HEK293 (cell line): ENCODE data around the gene ZFAND6.

Experiments used
- CTCF ChIA-PET: fragments of 350-600 bp; formaldehyde crosslinking; extraction: SDS; loops from one replicate; lab custom pipeline; 2021; ENCODE audit warnings: antibody characterized with exemption; lab: Yijun Ruan, JAX
- POLR2A ChIA-PET: fragments of 300-600 bp; formaldehyde crosslinking; extraction: SDS; loops from one replicate; lab custom pipeline; 2020; ENCODE audit warnings: antibody characterized with exemption, inconsistent platforms; lab: Yijun Ruan, JAX
- H3K27ac ChIP-seq: fragments of 200-500 bp; sonication (Bioruptor generic); 2 replicates; pipeline ENCODE4 v1.5.1; 2014; ENCODE audit warnings: low read depth, low read length, control low read depth, inconsistent platforms; ENCODE audit errors: extremely low read depth
- H3K36me3 ChIP-seq, 2 experiments: fragments of 200-500 bp in 1 of 2; sonication (Bioruptor generic) in 1 of 2; 1 replicate in 1 of 2; 2 replicates in 1 of 2; pipeline ENCODE4 v1.5.1; 2014 to 2017; ENCODE audit warnings: inconsistent platforms in 2 of 2, low read length in 2 of 2; ENCODE audit not compliant: control insufficient read depth in 2 of 2, insufficient read depth in 1 of 2
- H3K4me1 ChIP-seq: fragments of 200-500 bp; sonication (Bioruptor generic); 2 replicates; pipeline ENCODE4 v1.5.1; 2014; ENCODE audit warnings: mild to moderate bottlenecking, low read length, inconsistent platforms; ENCODE audit not compliant: control insufficient read depth, insufficient read depth
- H3K4me3 ChIP-seq: 2 replicates; pipeline ENCODE4 v1.5.1; 2011; ENCODE audit warnings: low read depth, mild to moderate bottlenecking, control low read depth, low read length, moderate library complexity
- H3K9me3 ChIP-seq: fragments of 200-500 bp; sonication (Bioruptor generic); 2 replicates; pipeline ENCODE4 v1.5.1; 2014; ENCODE audit warnings: low read depth, low read length, inconsistent platforms; ENCODE audit not compliant: control insufficient read depth, insufficient read depth
- HOXD13 ChIP-seq: sonication (generic); formaldehyde crosslinking; IDR thresholded peaks from 2 replicates; pipeline ENCODE4 v1.8.0; 2022; ENCODE audit warnings: missing genetic modification reagents, borderline replicate concordance
- IKZF3 ChIP-seq: fragments of 450-650 bp; IDR thresholded peaks from 2 replicates; pipeline ENCODE4 v1.5.0; 2018; ENCODE audit warnings: missing biosample characterization, mild to moderate bottlenecking, missing genetic modification characterization, moderate library complexity
- SCRT1 ChIP-seq: fragments of 450-650 bp; formaldehyde crosslinking; IDR thresholded peaks from 2 replicates; pipeline ENCODE4 v1.5.1; 2016; ENCODE audit warnings: missing biosample characterization, missing genetic modification characterization, borderline replicate concordance
- ZNF138 ChIP-seq: fragments of 450-650 bp; formaldehyde crosslinking; IDR thresholded peaks from 2 replicates; pipeline ENCODE4 v1.5.1; 2016; ENCODE audit warnings: missing biosample characterization, missing genetic modification characterization, borderline replicate concordance
- ZNF624 ChIP-seq: fragments of 450-650 bp; formaldehyde crosslinking; IDR thresholded peaks from 2 replicates; pipeline ENCODE4 v1.5.1; 2017; ENCODE audit warnings: missing biosample characterization, missing genetic modification characterization
- ZNF830 ChIP-seq: fragments of 450-650 bp; IDR thresholded peaks from 2 replicates; pipeline ENCODE4 v1.5.0; 2018; ENCODE audit warnings: missing biosample characterization, missing genetic modification characterization, low read depth, mild to moderate bottlenecking, moderate library complexity
- TF ChIP-seq, protein P1 (sequence below): fragments of 450-650 bp; formaldehyde crosslinking; IDR thresholded peaks from 2 replicates; pipeline ENCODE4 v1.5.1; 2016; ENCODE audit warnings: missing biosample characterization, missing genetic modification characterization
- TF ChIP-seq, protein P2 (sequence below): fragments of 450-650 bp; formaldehyde crosslinking; IDR thresholded peaks from 2 replicates; pipeline ENCODE4 v1.5.1; 2016; ENCODE audit warnings: missing biosample characterization, missing genetic modification characterization
- TF ChIP-seq, protein P3 (sequence below): fragments of 450-650 bp; formaldehyde crosslinking; IDR thresholded peaks from 2 replicates; pipeline ENCODE4 v1.5.1; 2016; ENCODE audit warnings: missing biosample characterization, missing genetic modification characterization
- TF ChIP-seq, protein P4 (sequence below): fragments of 450-650 bp; formaldehyde crosslinking; IDR thresholded peaks from 2 replicates; pipeline ENCODE4 v1.5.1; 2016; ENCODE audit warnings: missing biosample characterization, missing genetic modification characterization
- TF ChIP-seq, protein P5 (sequence below): fragments of 450-650 bp; formaldehyde crosslinking; IDR thresholded peaks from 2 replicates; pipeline ENCODE4 v1.5.1; 2017; ENCODE audit warnings: missing biosample characterization, missing genetic modification characterization

Gene ZFAND6

DNA sequence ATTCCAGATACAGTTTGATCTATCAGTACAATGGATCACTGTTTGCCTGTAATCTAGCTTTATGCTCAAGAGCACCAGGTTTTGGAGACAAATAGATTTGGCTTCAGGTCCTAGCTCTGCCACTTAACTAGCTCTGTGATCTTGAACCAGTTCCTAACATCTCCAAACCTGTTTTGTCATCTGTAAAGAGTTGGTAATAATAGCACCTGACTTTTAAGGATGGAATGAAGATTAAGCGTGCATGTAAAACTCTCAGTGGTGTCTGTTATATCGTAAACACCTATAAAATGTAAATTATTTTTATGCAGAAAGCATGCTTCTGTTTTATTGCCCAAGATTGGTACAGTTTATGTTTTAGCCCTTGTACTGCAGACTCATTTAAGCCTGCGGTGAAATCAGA, 36.5 kb downstream of the ZFAND6 start (continued):
- TF ChIP-seq, protein P1, sequence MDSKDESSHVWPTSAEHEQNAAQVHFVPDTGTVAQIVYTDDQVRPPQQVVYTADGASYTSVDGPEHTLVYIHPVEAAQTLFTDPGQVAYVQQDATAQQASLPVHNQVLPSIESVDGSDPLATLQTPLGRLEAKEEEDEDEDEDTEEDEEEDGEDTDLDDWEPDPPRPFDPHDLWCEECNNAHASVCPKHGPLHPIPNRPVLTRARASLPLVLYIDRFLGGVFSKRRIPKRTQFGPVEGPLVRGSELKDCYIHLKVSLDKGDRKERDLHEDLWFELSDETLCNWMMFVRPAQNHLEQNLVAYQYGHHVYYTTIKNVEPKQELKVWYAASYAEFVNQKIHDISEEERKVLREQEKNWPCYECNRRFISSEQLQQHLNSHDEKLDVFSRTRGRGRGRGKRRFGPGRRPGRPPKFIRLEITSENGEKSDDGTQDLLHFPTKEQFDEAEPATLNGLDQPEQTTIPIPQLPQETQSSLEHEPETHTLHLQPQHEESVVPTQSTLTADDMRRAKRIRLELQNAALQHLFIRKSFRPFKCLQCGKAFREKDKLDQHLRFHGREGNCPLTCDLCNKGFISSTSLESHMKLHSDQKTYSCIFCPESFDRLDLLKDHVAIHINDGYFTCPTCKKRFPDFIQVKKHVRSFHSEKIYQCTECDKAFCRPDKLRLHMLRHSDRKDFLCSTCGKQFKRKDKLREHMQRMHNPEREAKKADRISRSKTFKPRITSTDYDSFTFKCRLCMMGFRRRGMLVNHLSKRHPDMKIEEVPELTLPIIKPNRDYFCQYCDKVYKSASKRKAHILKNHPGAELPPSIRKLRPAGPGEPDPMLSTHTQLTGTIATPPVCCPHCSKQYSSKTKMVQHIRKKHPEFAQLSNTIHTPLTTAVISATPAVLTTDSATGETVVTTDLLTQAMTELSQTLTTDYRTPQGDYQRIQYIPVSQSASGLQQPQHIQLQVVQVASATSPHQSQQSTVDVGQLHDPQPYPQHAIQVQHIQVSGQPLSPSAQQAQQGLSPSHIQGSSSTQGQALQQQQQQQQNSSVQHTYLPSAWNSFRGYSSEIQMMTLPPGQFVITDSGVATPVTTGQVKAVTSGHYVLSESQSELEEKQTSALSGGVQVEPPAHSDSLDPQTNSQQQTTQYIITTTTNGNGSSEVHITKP (tag by site-specific recombination), result no peak

DNA sequence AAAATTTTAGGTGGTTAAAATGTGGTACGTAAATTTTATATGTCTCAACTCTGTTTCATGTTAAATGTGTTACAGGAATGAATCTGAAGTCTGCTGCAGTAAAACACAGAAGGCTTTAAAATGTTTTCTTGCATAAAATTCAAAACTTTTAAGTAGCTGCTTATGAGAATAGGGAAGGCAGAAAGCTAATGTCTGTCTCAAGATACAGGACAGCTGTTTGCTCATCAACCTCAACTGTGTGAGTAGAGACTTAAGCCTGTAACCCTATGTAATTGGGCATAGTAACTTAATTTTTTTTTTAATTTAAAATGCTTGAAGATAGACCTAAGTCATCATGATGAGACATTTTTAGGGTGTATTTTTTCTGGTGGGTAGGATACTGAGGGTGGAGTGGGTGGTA, 38.9 kb downstream of the ZFAND6 start:
- CTCF ChIA-PET, result interaction anchor here (0.6 to 1.0 kb wide), 6 partner anchors 9 to 758 kb away, joined by 3 to 5 read pairs (median 3); no protein-coding TSS in a partner anchor
- POLR2A ChIA-PET, result no interaction called here
- no peak overlapping the region for H3K27ac ChIP-seq

More for the DNA sequence above, 38.9 kb downstream of the ZFAND6 start:
- Histone ChIP-seq H3K4me3 (no peak overlapping the region), H3K4me1 (peaks cover 50% of the 10 kb centered on the region), H3K36me3 (peaks cover 0 to 4% of the 10 kb centered on the region in 2 experiments; a peak in 1 of 3 replicates), H3K9me3 (no peaks in the 10 kb centered on the region)
- TF ChIP-seq, protein P2, sequence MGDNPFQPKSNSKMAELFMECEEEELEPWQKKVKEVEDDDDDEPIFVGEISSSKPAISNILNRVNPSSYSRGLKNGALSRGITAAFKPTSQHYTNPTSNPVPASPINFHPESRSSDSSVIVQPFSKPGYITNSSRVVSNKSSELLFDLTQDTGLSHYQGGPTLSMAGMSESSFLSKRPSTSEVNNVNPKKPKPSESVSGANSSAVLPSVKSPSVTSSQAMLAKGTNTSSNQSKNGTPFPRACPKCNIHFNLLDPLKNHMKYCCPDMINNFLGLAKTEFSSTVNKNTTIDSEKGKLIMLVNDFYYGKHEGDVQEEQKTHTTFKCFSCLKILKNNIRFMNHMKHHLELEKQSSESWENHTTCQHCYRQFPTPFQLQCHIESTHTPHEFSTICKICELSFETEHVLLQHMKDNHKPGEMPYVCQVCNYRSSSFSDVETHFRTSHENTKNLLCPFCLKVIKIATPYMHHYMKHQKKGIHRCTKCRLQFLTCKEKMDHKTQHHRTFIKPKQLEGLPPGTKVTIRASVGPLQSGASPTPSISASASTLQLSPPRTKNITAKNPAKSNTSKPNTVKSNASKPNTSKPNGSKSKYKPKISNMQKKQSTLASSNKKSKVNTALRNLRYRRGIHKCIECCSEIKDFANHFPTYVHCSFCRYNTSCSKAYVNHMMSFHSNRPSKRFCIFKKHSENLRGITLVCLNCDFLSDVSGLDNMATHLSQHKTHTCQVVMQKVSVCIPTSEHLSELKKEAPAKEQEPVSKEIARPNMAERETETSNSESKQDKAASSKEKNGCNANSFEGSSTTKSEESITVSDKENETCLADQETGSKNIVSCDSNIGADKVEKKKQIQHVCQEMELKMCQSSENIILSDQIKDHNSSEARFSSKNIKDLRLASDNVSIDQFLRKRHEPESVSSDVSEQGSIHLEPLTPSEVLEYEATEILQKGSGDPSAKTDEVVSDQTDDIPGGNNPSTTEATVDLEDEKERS (tag by site-specific recombination), result no peak
- TF ChIP-seq, protein P3, sequence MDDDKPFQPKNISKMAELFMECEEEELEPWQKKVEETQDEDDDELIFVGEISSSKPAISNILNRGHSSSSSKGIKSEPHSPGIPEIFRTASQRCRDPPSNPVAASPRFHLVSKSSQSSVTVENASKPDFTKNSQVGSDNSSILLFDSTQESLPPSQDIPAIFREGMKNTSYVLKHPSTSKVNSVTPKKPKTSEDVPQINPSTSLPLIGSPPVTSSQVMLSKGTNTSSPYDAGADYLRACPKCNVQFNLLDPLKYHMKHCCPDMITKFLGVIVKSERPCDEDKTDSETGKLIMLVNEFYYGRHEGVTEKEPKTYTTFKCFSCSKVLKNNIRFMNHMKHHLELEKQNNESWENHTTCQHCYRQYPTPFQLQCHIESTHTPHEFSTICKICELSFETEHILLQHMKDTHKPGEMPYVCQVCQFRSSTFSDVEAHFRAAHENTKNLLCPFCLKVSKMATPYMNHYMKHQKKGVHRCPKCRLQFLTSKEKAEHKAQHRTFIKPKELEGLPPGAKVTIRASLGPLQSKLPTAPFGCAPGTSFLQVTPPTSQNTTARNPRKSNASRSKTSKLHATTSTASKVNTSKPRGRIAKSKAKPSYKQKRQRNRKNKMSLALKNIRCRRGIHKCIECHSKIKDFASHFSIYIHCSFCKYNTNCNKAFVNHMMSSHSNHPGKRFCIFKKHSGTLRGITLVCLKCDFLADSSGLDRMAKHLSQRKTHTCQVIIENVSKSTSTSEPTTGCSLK (tag by site-specific recombination), result no peak
- TF ChIP-seq ZNF138 (no peak), SCRT1 (no peak), IKZF3 (tag by site-specific recombination) (no peak), ZNF830 (tag by site-specific recombination) (no peak), ZNF624 (tag by site-specific recombination) (no peak), HOXD13 (CRISPR knock-in tag) (no peak)
- TF ChIP-seq, protein P4, sequence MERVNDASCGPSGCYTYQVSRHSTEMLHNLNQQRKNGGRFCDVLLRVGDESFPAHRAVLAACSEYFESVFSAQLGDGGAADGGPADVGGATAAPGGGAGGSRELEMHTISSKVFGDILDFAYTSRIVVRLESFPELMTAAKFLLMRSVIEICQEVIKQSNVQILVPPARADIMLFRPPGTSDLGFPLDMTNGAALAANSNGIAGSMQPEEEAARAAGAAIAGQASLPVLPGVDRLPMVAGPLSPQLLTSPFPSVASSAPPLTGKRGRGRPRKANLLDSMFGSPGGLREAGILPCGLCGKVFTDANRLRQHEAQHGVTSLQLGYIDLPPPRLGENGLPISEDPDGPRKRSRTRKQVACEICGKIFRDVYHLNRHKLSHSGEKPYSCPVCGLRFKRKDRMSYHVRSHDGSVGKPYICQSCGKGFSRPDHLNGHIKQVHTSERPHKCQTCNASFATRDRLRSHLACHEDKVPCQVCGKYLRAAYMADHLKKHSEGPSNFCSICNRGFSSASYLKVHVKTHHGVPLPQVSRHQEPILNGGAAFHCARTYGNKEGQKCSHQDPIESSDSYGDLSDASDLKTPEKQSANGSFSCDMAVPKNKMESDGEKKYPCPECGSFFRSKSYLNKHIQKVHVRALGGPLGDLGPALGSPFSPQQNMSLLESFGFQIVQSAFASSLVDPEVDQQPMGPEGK (tag by site-specific recombination), result no peak
- TF ChIP-seq, protein P5, sequence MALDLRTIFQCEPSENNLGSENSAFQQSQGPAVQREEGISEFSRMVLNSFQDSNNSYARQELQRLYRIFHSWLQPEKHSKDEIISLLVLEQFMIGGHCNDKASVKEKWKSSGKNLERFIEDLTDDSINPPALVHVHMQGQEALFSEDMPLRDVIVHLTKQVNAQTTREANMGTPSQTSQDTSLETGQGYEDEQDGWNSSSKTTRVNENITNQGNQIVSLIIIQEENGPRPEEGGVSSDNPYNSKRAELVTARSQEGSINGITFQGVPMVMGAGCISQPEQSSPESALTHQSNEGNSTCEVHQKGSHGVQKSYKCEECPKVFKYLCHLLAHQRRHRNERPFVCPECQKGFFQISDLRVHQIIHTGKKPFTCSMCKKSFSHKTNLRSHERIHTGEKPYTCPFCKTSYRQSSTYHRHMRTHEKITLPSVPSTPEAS (tag by site-specific recombination), result no peak
